Measurements from ENCODE around the gene SLC18A2. TPM values are rescaled to one million over a fixed set of nuclear protein-coding genes. Genes with fewer than 3 reads are reported as not detected.

SLC18A2 gene
- total and polyA plus RNA-seq, 2 donors (not counting 3 experiments of a cell fraction or from before 2014, with no cell fraction given), result not detected

GRCh38 chr10:117259279-117259678 lies 18.4 kb downstream of the SLC18A2 start:
- POLR2A ChIA-PET, result no interaction called here
- no peak overlapping the region for H2AFZ ChIP-seq (ENCODE audit: low read depth, low read length)
- no peaks in the 10 kb centered on the region for H4K20me1 ChIP-seq (replicated peaks; ENCODE audit: control insufficient read depth, extremely low read depth, insufficient read depth, low read length)
- H3K9me1 ChIP-seq (replicated peaks; ENCODE audit: control insufficient read depth, extremely low read depth, insufficient read depth, low read length), result no peaks in the 10 kb centered on the region
- H3K27me3 ChIP-seq (ENCODE audit: control insufficient read depth in 2 of 2, insufficient read depth in 2 of 2, low read length in 2 of 2), result peaks cover 0 to 4% of the 10 kb centered on the region in 2 experiments
- TF ChIP-seq GATA2 (IDR thresholded peaks at IDR 0.05; ENCODE audit: insufficient read depth, insufficient read length, low read depth, low read length), result no peak
- TF ChIP-seq JUN (IDR thresholded peaks at IDR 0.05; ENCODE audit: borderline replicate concordance, insufficient read depth, insufficient read length, low read depth), result no peak
- TF ChIP-seq, protein P1, sequence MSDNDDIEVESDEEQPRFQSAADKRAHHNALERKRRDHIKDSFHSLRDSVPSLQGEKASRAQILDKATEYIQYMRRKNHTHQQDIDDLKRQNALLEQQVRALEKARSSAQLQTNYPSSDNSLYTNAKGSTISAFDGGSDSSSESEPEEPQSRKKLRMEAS (IDR thresholded peaks at IDR 0.05; ENCODE audit: insufficient read depth, insufficient read length), result no peak
- no peak for TF ChIP-seq EZH2 (IDR thresholded peaks at IDR 0.05; ENCODE audit: borderline replicate concordance, low read depth, low read length, severe bottlenecking)
- TF ChIP-seq, protein P2, sequence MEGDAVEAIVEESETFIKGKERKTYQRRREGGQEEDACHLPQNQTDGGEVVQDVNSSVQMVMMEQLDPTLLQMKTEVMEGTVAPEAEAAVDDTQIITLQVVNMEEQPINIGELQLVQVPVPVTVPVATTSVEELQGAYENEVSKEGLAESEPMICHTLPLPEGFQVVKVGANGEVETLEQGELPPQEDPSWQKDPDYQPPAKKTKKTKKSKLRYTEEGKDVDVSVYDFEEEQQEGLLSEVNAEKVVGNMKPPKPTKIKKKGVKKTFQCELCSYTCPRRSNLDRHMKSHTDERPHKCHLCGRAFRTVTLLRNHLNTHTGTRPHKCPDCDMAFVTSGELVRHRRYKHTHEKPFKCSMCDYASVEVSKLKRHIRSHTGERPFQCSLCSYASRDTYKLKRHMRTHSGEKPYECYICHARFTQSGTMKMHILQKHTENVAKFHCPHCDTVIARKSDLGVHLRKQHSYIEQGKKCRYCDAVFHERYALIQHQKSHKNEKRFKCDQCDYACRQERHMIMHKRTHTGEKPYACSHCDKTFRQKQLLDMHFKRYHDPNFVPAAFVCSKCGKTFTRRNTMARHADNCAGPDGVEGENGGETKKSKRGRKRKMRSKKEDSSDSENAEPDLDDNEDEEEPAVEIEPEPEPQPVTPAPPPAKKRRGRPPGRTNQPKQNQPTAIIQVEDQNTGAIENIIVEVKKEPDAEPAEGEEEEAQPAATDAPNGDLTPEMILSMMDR (IDR thresholded peaks at IDR 0.05; ENCODE audit: extremely low read depth in 1 of 2, insufficient read depth in 1 of 2, low read depth in 1 of 2, low read length in 2 of 2), result no peak
- TF ChIP-seq FOS (IDR thresholded peaks at IDR 0.05; ENCODE audit: borderline replicate concordance, insufficient read depth, low read length), result no peak
- TF ChIP-seq POLR2AphosphoS5 (IDR thresholded peaks at IDR 0.05; ENCODE audit: insufficient read depth, low read depth, low read length), result no peak
- no peak for TF ChIP-seq POLR2A (IDR thresholded peaks at IDR 0.05; ENCODE audit: low read depth, low read length)
- TF ChIP-seq MYC (IDR thresholded peaks at IDR 0.05; ENCODE audit: low read depth, low read length), result no peak
- CTCF ChIA-PET, result interaction anchor here (1.2 kb wide), 1 partner anchor 43 kb away, joined by 5 read pairs; no protein-coding TSS in a partner anchor
- H3K79me2 ChIP-seq (ENCODE audit: control insufficient read depth, insufficient read depth, low read length), result no peaks in the 10 kb centered on the region
- no peaks in the 10 kb centered on the region for H3K9me3 ChIP-seq (replicated peaks; ENCODE audit: control insufficient read depth, insufficient read depth, low read length)
- intact Hi-C loops (cut with micrococcal nuclease), result no loop called here
- H3K27ac ChIP-seq (ENCODE audit: insufficient read depth, low read depth, low read length), result no peak overlapping the region
- BruUV-seq (replicated peaks), result no TSS peak
- DNase-seq (ENCODE audit: low read depth, low spot score) (no peak), FAIRE-seq (no peak)
- dilution Hi-C loops (cut with MboI; ENCODE audit: extremely low pct_ligation_motif_present, low sequenced_read_pairs), result no loop called here
- H3K4me3 ChIP-seq (replicated peaks in 1 of 3; ENCODE audit: insufficient read depth in 1 of 3, low read depth in 1 of 3, low read length in 3 of 3), result no peak overlapping the region
- no peaks in the 10 kb centered on the region for H3K36me3 ChIP-seq (ENCODE audit: control insufficient read depth in 2 of 2, extremely low read depth in 1 of 2, insufficient read depth in 2 of 2, low read length in 2 of 2)
- no peak overlapping the region for H3K4me2 ChIP-seq (ENCODE audit: insufficient read depth, low read length)
- H3K9ac ChIP-seq (replicated peaks; ENCODE audit: extremely low read depth, insufficient read depth, low read length), result no peak overlapping the region
- H3K4me1 ChIP-seq (ENCODE audit: control insufficient read depth, extremely low read depth, insufficient read depth, low read length), result no peaks in the 10 kb centered on the region

Measured in endothelial cell of umbilical vein (primary cell).